DND-41 (cell line): ENCODE results near the gene FRY.

Experiments
- ATAC-seq: fragments of 200-7000 bp; cut with Tn5 transposase; 3 replicates; pipeline ENCODE4 v1.9.1; 2021; ENCODE audit warnings: low read depth; ENCODE audit not compliant: insufficient read depth
- DNase-seq: peaks from one replicate; pipeline ENCODE4 v3.0.0-alpha.2; 2020
- H2AFZ ChIP-seq: 2 replicates; pipeline ENCODE4 v1.6.0; 2012; ENCODE audit warnings: low read depth, low read length
- H3K27ac ChIP-seq: 2 replicates; pipeline ENCODE4 v1.5.1; 2012; ENCODE audit warnings: low read length, inconsistent platforms
- H3K27me3 ChIP-seq: fragments of 200-600 bp; sonication (generic); 2 replicates; pipeline ENCODE4 v1.6.0; 2012; ENCODE audit warnings: low read length, mild to moderate bottlenecking, inconsistent platforms; ENCODE audit not compliant: insufficient read depth, poor library complexity
- H3K36me3 ChIP-seq: 2 replicates; pipeline ENCODE4 v1.5.1; 2012; ENCODE audit warnings: low read length, inconsistent platforms; ENCODE audit not compliant: insufficient read depth
- H3K4me1 ChIP-seq: 2 replicates; pipeline ENCODE4 v1.5.1; 2012; ENCODE audit warnings: mild to moderate bottlenecking, low read length; ENCODE audit not compliant: insufficient read depth
- H3K4me2 ChIP-seq: 2 replicates; pipeline ENCODE4 v1.6.0; 2012; ENCODE audit warnings: mild to moderate bottlenecking, moderate library complexity, low read length, inconsistent platforms; ENCODE audit not compliant: insufficient read depth
- H3K4me3 ChIP-seq, 2 experiments: fragments of 200-600 bp in 1 of 2; shearing (Covaris generic) in 1 of 2; 2 replicates each; pipeline ENCODE4 v1.5.1; 2012 to 2016; ENCODE audit warnings: inconsistent platforms in 2 of 2, low read length in 2 of 2, mild to moderate bottlenecking in 2 of 2, low read depth in 1 of 2, moderate library complexity in 1 of 2
- H3K79me2 ChIP-seq: 2 replicates; pipeline ENCODE4 v1.6.0; 2012; ENCODE audit warnings: low read length, inconsistent platforms; ENCODE audit not compliant: insufficient read depth
- H3K9ac ChIP-seq: 2 replicates; pipeline ENCODE4 v1.6.0; 2012; ENCODE audit warnings: low read depth, mild to moderate bottlenecking, inconsistent platforms, low read length, moderate library complexity
- H3K9me3 ChIP-seq: 2 replicates; pipeline ENCODE4 v1.5.1; 2012; ENCODE audit warnings: low read length, moderate library complexity, mild to moderate bottlenecking, inconsistent platforms; ENCODE audit not compliant: insufficient read depth, severe bottlenecking
- H4K20me1 ChIP-seq: 2 replicates; pipeline ENCODE4 v1.6.0; 2012; ENCODE audit warnings: low read length; ENCODE audit not compliant: insufficient read depth
- CTCF ChIP-seq: IDR thresholded peaks from 2 replicates; pipeline ENCODE4 v1.5.1; 2012; ENCODE audit warnings: borderline replicate concordance, low read length, moderate library complexity, mild to moderate bottlenecking; ENCODE audit not compliant: poor library complexity, severe bottlenecking; ENCODE audit errors: extremely low read depth
- EZH2 ChIP-seq: IDR thresholded peaks from 3 replicates; pipeline ENCODE4 v1.6.1; 2012; ENCODE audit warnings: borderline replicate concordance, low read depth, mild to moderate bottlenecking, moderate library complexity, low read length, inconsistent platforms; ENCODE audit not compliant: severe bottlenecking

Gene FRY

DNA sequence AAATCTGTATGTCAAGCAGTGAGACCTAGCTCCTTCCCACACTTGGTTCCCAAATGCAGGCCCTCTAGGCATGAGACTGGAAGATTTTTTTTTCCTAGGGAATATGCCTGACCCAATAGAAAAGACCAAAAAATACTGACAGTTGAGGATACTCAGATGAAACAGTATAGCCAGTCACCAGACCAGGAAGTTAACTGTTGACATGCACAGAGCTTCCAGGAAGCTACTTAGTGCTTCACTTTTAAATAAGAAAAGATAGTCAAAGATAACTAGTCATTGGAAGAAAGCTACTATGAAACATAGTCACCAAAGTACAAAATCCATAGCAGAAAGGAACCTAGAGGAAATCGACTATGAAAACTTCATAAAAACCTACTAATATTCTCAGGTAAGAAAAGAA is 316.1 kb downstream of the FRY start:
- no peak overlapping the region for H3K4me3 ChIP-seq
- peaks cover 68% of the 10 kb centered on the region for H3K36me3 ChIP-seq
- no peak overlapping the region for H3K9ac ChIP-seq
- ATAC-seq: no peak
- peak overlapping the region; percentile 31; the same call in 1 of the 2 replicates for H3K27ac ChIP-seq
- no peaks in the 10 kb centered on the region for H3K4me1 ChIP-seq
- H3K79me2 ChIP-seq: peaks cover 2% of the 10 kb centered on the region; the same call in 1 of the 2 replicates
- no peak for DNase-seq
- H3K9me3 ChIP-seq: no peaks in the 10 kb centered on the region
- H2AFZ ChIP-seq: no peak overlapping the region
- H3K27me3 ChIP-seq: no peaks in the 10 kb centered on the region
- no peaks in the 10 kb centered on the region for H4K20me1 ChIP-seq
- no peak overlapping the region for H3K4me2 ChIP-seq
- no peak for TF ChIP-seq EZH2
- TF ChIP-seq CTCF: no peak
